GM12892 (cell line): ENCODE results near the gene MYO7B.

Source experiments
- POLR2A ChIP-seq: IDR thresholded peaks from 2 replicates; pipeline ENCODE4 v1.6.1; 2011; ENCODE audit warnings: low read depth, low read length, control low read depth
- POLR2AphosphoS5 ChIP-seq: IDR thresholded peaks from 2 replicates; pipeline ENCODE4 v1.6.1; 2011; ENCODE audit warnings: low read depth, low read length, control low read depth
- TAF1 ChIP-seq: IDR thresholded peaks from 2 replicates; pipeline ENCODE4 v1.6.1; 2011; ENCODE audit warnings: low read depth, mild to moderate bottlenecking, control low read depth, low read length, borderline replicate concordance

DNA sequence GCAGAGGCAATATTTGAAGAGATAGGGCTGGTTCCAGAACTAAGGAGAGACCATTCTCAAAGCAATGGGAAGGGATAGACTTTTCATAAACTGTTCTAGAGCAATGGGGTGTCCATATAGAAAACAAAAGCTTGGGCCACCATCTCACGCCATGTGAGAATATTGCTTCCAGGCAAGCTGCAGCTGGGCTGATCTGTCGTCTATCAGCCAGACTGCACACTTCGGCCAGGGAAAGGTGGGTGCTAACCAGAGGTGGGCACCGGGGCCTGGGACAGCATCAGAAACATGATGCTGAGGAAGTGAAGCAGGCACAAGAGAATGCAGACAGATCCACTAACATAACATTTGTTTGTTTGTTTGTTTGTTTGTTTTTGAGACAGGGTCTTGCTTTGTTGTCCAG is 43.7 kb downstream of the MYO7B start:
- no peak for TF ChIP-seq POLR2AphosphoS5
- no peak for TF ChIP-seq TAF1
- TF ChIP-seq POLR2A: no peak
